Activated naive CD4-positive, alpha-beta T cell treated with anti-CD3 and anti-CD28 coated beads, Interleukin-2, amount 10 ng/mL, durations not matched to agents 7 days and 5 days (primary cell): ENCODE results near the gene AK8.

Source experiments
- CTCF ChIA-PET: fragments of 350-600 bp; sonication (Branson Sonifier 250); formaldehyde crosslinking; loops from one replicate; lab custom pipeline; 2021; ENCODE audit warnings: antibody characterized with exemption; lab: Charles Lee
- DNase-seq: peaks from one replicate; pipeline ENCODE4 v3.0.0-alpha.2; 2020
- H3K27ac Mint-ChIP-seq: one replicate; pipeline ENCODE4 v1.8.0; 2021; ENCODE audit warnings: mild to moderate bottlenecking, moderate library complexity, mixed read lengths
- H3K27me3 Mint-ChIP-seq: one replicate; pipeline ENCODE4 v1.8.0; 2021; ENCODE audit warnings: mild to moderate bottlenecking, mixed read lengths
- H3K36me3 Mint-ChIP-seq: one replicate; pipeline ENCODE4 v1.8.0; 2021; ENCODE audit warnings: mixed read lengths
- H3K4me1 Mint-ChIP-seq: one replicate; pipeline ENCODE4 v1.8.0; 2021; ENCODE audit warnings: mixed read lengths
- H3K4me3 Mint-ChIP-seq: one replicate; pipeline ENCODE4 v1.8.0; 2021; ENCODE audit warnings: mild to moderate bottlenecking, moderate library complexity, mixed read lengths
- H3K9me3 Mint-ChIP-seq: one replicate; pipeline ENCODE4 v1.8.0; 2021; ENCODE audit warnings: mixed read lengths

AK8 gene

DNA sequence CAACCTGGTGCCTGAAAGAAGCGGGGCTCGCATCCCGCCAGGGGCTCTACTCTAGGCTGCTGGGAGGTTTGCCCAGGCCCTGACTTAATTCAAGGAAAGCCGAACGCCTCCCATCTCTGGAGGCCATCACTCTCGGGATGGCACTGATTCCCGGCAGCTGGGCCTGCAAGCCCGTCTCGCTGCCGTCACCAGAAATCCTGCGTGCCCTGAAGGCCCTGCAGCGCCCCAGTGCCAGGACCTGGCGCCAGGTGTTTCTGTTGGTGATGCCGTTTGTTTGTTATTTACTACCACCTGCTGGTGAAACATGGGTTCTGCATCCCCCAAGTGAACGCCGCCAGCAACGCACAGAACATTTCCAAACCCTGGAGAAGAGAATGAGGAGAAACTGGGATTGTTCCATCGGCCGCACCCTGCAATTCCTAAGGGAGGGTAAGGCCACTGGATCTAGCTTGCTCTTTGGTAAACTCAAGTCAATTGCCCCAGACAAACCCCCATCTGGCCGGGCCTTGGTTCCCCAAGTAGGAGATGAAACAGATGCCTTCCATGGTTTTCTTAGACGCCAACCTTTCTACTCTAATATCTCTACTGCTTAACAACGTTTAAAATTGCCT lies 77.9 kb downstream of the AK8 start:
- H3K4me1 Mint-ChIP-seq = peaks cover 5% of the 10 kb centered on the region
- DNase-seq = peak; percentile 78
- H3K36me3 Mint-ChIP-seq = no peaks in the 10 kb centered on the region
- no peak overlapping the region for H3K27ac Mint-ChIP-seq
- peaks cover 68% of the 10 kb centered on the region for H3K27me3 Mint-ChIP-seq
- CTCF ChIA-PET = interaction anchor here (1.0 to 1.5 kb wide), 3 partner anchors 12 to 292 kb away, joined by 3 to 5 read pairs (median 3); no protein-coding TSS in a partner anchor
- no peaks in the 10 kb centered on the region for H3K9me3 Mint-ChIP-seq
- H3K4me3 Mint-ChIP-seq = no peak overlapping the region

DNA sequence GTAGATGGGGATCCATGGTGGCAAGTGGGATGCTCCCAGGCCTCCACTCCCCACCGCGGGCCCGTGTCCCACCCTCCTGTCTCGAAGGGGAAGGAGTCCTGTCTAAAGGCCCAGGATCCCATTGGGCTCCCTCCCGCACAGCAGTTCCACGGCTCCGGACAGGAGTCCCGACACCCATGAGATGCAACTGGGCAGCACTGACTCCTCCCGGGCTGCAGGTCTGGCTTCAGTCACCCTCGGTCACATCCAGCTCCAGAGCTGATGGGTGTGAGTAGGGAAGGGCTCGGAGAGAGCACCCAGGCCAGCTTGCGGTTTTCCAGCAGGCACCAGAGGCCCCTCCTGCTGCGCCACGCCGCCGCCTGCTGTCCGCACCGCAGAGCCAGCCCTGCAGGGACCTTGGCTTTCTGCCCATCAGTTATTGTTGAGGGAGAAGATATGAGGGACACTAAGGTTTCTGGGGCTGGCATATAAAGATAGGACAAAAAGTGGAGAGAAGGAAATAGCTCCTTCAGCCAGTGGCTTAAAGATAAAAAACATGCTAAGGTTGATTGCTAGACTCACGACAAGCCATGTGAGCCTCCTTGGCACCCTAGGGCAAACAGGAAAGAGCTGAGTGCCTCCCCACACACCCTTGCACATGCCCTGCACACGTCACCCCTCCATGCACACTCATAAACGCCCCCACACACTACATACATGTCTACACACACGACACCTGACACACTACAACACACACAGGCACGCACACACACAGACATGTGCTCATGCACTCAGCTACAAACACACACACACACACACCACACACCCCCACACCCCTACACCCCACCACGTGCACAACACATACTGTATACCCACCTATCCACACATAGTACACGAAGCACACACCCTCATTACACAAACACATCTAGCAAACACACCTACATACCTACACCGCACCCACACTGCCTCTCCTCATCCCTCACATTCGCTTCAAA lies 79.0 kb downstream of the AK8 start:
- CTCF ChIA-PET = interaction anchor here (0.9 to 1.5 kb wide), 6 partner anchors 11 to 387 kb away, joined by 3 to 5 read pairs (median 3); no protein-coding TSS in a partner anchor
- H3K27me3 Mint-ChIP-seq = peaks cover 68% of the 10 kb centered on the region
- H3K4me1 Mint-ChIP-seq = no peaks in the 10 kb centered on the region
- no peak overlapping the region for H3K4me3 Mint-ChIP-seq
- no peak overlapping the region for H3K27ac Mint-ChIP-seq
- no peaks in the 10 kb centered on the region for H3K36me3 Mint-ChIP-seq
- DNase-seq = no peak
- H3K9me3 Mint-ChIP-seq = no peaks in the 10 kb centered on the region

DNA sequence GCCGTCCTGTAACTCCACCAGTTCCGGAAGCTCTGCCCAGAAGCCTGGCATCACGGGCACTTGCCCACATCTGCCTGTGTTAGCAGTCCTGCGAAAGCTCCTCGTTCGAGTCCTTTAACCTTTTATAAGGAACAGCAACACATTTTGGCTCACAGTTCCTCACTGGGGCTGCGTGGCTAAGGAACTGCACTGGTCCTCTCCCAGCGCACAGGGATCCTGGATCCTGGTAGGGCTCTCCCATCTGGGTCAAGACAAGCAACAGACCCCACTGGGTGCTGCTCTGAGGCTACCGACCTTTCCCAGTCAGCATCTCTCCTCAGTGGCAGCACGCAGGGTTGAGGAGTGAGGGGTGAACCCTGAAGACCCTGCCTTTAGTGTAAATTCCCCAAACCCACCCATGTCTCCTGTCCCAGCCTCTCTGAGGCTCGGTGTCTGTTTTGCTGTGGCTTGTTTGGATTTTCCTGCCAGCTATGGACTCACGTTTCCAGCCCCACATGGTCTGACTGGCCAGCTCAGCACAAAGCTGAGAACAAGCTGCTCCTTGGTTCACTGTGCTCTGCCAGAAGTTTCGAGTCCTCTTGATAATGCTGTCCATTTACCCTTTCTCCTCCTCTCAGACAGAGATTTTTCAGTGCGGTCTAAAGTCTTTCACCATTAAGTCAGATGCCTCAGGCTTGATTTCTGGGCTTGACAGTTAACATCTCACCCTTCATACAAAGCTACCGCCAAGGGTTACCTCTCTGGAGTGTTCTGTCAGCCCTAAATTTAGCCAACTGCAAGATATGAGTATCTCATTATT lies 80.0 kb downstream of the AK8 start:
- Mint-ChIP-seq H3K9me3 (no peaks in the 10 kb centered on the region), H3K36me3 (no peaks in the 10 kb centered on the region), H3K4me1 (no peaks in the 10 kb centered on the region), H3K4me3 (no peak overlapping the region), H3K27ac (no peak overlapping the region), H3K27me3 (peaks cover 72% of the 10 kb centered on the region)
- DNase-seq = no peak
- CTCF ChIA-PET = interaction anchor here (0.9 to 1.4 kb wide), 3 partner anchors 75 to 386 kb away, joined by 3 to 4 read pairs (median 3); no protein-coding TSS in a partner anchor

DNA sequence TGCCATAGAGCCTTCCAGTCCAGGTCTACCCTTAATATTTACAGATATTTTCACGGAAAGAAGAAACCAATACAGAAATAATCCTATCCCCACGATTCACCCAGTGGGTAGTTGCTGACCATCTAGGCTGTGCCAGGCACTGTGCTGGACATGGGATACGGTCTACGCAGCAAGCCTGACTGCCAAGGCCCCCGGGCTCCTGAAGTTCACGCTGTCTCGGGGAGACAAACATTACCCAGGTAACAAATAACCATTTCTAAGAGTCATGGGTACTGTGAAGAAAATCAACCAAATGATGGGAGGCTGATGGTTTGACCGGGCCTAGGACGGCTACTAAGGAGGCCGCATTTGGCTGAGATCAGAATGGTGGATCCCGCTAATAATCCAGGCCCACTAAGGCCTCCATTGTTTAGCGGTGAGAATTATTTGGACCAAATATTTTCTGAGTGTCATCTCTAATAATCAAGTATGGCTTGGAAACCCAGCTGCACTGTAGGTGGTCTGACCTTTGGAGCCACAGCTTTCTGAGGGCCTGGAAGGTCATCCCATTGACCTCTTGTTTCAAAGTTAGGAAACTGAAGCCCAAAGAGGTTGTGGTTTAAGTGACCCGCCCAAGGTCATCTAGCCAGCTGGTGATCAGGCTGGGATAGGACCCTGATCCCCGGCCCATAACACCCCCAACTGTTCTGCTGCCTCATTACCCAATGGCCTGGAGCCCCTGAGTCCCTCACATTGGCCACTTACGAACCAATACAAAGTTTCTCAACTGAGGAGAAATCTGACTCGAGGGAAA lies 82.4 kb downstream of the AK8 start:
- Mint-ChIP-seq H3K9me3 (no peaks in the 10 kb centered on the region), H3K27me3 (peaks cover 65% of the 10 kb centered on the region), H3K4me1 (no peaks in the 10 kb centered on the region), H3K27ac (no peak overlapping the region), H3K4me3 (no peak overlapping the region), H3K36me3 (no peaks in the 10 kb centered on the region)
- no peak for DNase-seq
- CTCF ChIA-PET = interaction anchor here (0.8 kb wide), 1 partner anchor 201 kb away, joined by 3 read pairs; no protein-coding TSS in a partner anchor

DNA sequence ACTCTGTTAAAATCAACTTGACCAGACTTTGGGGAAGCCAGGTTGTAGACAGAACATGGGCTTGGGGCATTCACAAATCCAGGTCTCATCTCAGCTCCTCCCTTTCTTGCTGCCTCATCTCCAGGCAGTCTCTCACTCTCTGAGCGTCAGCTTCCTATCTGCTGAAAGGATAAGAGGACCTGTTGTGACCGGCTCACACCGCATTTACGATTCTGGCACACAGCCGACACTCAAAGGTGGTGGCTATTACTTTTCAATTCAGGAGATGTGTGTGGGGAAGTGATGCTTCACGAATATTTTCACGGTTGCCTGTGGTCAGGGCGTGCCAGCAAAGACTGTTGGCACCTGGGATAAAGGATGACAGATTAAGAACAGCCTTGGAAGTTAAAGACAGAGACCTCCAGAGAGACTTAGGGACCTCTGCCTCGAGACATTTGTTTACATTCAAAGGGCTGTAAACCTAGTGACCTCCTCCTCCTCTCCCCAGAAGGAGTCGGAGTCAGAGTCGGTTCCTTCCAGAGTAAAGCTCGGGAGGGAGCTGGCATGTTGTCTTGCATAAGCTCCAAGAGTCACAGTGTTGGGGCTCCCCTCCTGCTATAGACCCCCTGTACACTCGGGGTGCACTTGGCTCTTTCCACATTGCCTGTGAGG lies 83.2 kb downstream of the AK8 start:
- CTCF ChIA-PET = interaction anchor here (0.8 kb wide), 1 partner anchor 200 kb away, joined by 3 read pairs; no protein-coding TSS in a partner anchor
- H3K27ac Mint-ChIP-seq = no peak overlapping the region
- H3K36me3 Mint-ChIP-seq = no peaks in the 10 kb centered on the region
- peaks cover 58% of the 10 kb centered on the region for H3K27me3 Mint-ChIP-seq
- H3K4me1 Mint-ChIP-seq = no peaks in the 10 kb centered on the region
- H3K9me3 Mint-ChIP-seq = no peaks in the 10 kb centered on the region
- DNase-seq = no peak
- H3K4me3 Mint-ChIP-seq = no peak overlapping the region

DNA sequence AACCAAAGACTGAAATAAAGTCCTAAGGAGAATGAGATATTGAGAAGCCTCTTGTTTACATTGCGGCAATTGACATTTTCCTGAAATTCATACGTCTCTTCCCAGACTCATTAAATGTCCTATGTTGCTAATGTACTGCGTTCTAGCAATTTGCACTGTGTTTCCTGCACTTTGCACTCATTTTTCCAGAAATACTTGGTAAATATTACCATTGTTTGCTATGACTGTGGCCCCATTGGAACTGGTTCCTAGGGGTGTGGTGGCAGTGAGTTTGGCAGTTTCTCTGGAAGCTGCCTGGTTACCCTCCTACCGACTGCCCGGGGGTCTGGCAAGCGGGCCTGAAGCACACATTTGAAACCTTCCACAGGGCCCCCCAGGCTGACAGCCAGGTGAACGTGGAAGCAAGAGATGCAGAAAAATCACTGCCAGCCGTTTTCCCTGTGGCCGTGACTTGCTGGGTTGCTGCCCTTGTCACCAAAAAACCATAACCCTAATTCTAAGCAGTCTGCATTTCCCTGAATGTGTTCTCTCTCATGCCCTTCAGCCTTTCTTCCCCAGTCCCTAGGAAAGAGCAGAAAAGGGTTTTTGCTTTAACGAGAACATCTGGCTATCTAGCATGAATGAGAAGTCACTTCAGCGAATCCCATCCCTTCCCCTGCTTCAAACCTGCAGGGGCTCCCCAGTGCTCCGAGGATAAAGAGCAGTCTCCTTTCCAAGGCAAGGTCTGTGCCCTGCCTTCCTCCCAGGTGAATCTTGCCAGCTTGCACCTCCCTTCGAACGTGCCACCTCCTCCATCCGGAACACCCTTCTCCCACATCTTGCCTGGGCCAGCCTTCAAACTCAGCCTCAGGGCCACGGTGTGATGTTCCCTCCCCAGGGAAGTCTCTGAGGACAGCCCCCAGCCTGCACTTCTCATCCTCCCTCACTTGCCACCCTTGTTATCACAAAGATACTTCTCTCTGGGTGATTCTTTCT lies 84.2 kb downstream of the AK8 start:
- Mint-ChIP-seq H3K9me3 (no peaks in the 10 kb centered on the region), H3K27me3 (peaks cover 56% of the 10 kb centered on the region), H3K4me1 (no peaks in the 10 kb centered on the region), H3K27ac (no peak overlapping the region), H3K4me3 (no peak overlapping the region), H3K36me3 (no peaks in the 10 kb centered on the region)
- DNase-seq = no peak
- CTCF ChIA-PET = no interaction called here

DNA sequence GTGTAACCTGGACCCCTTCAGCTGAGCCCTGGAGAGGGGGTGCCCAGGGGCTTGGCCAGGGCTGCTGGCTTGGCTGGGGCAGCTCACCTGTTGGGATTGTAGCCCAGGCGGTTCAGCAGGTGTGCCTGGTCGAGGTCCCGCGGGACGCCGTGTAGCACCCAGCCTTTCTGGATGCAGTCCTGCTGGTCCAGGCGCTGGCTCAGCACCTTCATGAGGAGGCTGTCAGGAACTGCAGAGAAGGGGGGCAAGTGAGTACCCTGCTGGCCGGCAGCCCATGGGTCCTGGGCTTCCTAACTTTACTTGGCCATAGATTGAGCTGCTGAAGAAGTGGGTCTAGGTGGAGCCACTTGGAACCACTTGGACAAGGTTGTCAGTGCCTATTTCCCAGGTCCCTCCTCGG lies 85.5 kb downstream of the AK8 start:
- no peak for DNase-seq
- Mint-ChIP-seq H3K9me3 (no peaks in the 10 kb centered on the region), H3K27ac (no peak overlapping the region), H3K36me3 (no peaks in the 10 kb centered on the region), H3K4me1 (no peaks in the 10 kb centered on the region), H3K4me3 (no peak overlapping the region), H3K27me3 (peaks cover 49% of the 10 kb centered on the region)
- CTCF ChIA-PET = no interaction called here

DNA sequence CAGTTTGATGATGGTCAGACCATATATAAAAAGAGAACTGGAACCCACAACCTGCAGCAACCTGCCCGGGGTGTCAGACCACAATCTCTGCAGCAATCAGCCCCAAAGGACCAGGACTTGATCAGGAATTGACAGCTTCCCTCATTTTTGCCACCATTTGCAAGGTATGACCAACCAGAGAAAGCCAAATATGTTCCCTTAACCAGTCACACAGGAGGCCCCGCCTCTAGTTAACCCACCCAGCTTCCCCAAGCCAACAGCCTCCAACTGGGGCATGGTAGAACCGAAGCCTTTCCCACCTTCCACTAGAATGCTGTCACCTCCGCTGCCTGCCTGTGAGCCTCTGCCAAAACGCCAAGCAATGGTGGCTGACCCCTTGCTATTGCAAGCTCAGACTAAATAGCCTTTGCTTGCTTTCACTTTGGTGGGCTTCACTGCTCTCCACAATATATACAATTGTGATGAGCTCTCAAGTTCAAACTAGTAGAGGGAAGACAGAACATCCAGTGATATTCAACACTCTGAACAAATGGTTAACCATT lies 86.3 kb downstream of the AK8 start:
- Mint-ChIP-seq H3K27me3 (peaks cover 52% of the 10 kb centered on the region), H3K4me1 (no peaks in the 10 kb centered on the region), H3K9me3 (no peaks in the 10 kb centered on the region), H3K27ac (no peak overlapping the region), H3K4me3 (no peak overlapping the region), H3K36me3 (no peaks in the 10 kb centered on the region)
- CTCF ChIA-PET = no interaction called here
- no peak for DNase-seq

DNA sequence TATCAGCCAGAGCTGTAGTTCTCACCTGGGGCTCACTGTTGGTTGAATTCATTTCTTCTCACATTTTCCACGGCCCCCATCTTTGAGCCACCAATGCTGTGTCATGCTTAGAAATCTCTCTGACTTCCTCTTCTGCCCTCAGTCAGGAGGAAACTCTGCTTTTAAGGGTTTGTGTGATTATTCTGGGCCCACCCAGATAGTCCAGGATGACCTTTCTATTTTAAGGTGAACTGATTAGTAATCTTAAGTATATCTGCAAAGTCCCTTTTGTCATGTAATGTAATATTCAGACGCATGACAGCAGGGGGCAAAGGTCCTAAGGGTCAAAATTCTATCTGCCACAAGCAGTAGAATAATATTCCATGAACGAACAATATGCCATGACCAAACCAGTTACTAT lies 88.4 kb downstream of the AK8 start:
- DNase-seq = no peak
- Mint-ChIP-seq H3K27me3 (peaks cover 54% of the 10 kb centered on the region), H3K9me3 (no peaks in the 10 kb centered on the region), H3K27ac (no peak overlapping the region), H3K36me3 (no peaks in the 10 kb centered on the region), H3K4me3 (no peak overlapping the region), H3K4me1 (no peaks in the 10 kb centered on the region)
- CTCF ChIA-PET = no interaction called here

DNA sequence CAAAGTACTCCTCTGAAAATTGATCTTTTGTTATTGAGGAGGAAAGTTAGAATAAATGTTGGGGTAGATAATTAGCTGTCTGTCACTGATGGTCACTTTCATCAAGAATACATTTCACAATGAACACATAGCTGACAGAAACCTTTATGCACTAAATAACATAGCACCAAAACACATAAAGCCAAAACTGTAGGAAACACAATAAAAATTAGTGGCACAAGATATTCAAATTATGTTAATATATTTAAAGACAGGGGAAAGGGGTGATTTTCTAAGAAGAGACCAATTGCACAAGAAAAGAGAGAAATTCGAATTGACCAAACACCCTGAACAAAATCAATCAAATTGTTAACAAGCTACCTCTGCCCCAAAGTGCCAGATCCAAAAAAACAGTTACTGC lies 89.7 kb downstream of the AK8 start:
- DNase-seq = no peak
- H3K4me3 Mint-ChIP-seq = no peak overlapping the region
- peaks cover 54% of the 10 kb centered on the region for H3K27me3 Mint-ChIP-seq
- H3K4me1 Mint-ChIP-seq = no peaks in the 10 kb centered on the region
- CTCF ChIA-PET = interaction anchor here (0.9 kb wide), 1 partner anchor 11 kb away, joined by 3 read pairs; no protein-coding TSS in a partner anchor
- no peaks in the 10 kb centered on the region for H3K36me3 Mint-ChIP-seq
- no peak overlapping the region for H3K27ac Mint-ChIP-seq
- H3K9me3 Mint-ChIP-seq = no peaks in the 10 kb centered on the region

DNA sequence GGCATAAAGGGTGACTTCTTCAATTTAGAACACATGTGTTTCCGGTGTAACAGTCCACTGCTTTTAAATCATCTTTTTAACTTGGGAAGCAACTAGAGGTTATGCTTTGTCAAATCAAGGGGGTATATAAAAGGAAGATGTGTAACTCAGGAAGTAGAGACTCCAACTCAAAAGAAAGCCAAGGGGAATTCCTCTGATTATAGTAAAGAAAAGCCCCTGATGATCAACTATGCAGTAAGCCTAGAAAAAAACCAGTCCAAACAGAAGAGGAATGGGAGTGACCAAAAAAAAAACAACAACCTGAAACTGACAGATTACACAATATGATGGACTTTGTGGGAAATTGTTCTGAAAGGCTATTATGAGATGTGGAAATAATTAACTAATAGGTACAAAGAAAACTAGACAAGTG lies 90.3 kb downstream of the AK8 start:
- CTCF ChIA-PET = interaction anchor here (0.9 kb wide), 1 partner anchor 12 kb away, joined by 3 read pairs; no protein-coding TSS in a partner anchor
- Mint-ChIP-seq H3K27me3 (peaks cover 53% of the 10 kb centered on the region), H3K27ac (no peak overlapping the region), H3K36me3 (no peaks in the 10 kb centered on the region), H3K4me3 (no peak overlapping the region), H3K9me3 (no peaks in the 10 kb centered on the region), H3K4me1 (no peaks in the 10 kb centered on the region)
- no peak for DNase-seq

DNA sequence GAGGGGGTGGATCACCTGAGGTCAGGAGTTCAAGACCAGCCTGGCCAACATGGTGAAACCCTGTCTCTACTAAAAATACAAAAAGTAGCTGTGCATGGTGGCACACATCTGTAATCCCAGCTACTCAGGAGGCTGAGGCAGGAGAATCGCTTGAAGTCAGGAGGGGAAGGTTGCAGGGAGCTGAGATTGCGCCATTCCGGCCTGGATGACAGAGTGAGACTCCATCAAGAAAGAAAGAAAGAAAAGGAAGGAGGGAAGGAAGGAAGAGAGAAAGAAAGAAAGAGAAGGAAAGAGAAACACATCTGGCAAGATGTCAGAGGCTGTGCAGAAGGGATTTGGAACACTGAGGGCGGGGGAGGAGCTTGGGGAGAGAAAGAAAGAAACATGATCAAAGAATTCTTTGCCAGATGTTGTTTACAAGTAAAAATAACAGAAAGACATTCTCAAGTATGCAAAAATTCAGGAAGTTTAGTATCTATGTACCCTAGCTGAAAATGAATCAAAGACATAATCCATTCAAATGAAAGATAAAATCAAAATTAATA lies 93.7 kb downstream of the AK8 start:
- DNase-seq = no peak
- H3K4me1 Mint-ChIP-seq = peaks cover 11% of the 10 kb centered on the region
- no peak overlapping the region for H3K27ac Mint-ChIP-seq
- peaks cover 72% of the 10 kb centered on the region for H3K27me3 Mint-ChIP-seq
- no peaks in the 10 kb centered on the region for H3K9me3 Mint-ChIP-seq
- H3K4me3 Mint-ChIP-seq = no peak overlapping the region
- no peaks in the 10 kb centered on the region for H3K36me3 Mint-ChIP-seq
- CTCF ChIA-PET = no interaction called here
